MCF 10A (cell line): ENCODE results near the gene SH3YL1. TPM values are rescaled to one million over a fixed set of nuclear protein-coding genes. Genes with fewer than 3 reads are reported as not detected.

Source experiments
- BruUV-seq: library from RNA; stranded (reverse); fragments of 400-500 nt; replicated peaks from 2 replicates; lab custom pipeline; 2021; lab: Mats Ljungman, UMichigan
- CTCF ChIA-PET: fragments of 300-600 bp; sonication (Branson Sonifier 250); formaldehyde crosslinking; extraction: SDS; loops from one replicate; lab custom pipeline; 2021; ENCODE audit warnings: antibody characterized with exemption, inconsistent platforms; lab: Yijun Ruan, JAX
- POLR2A ChIA-PET: fragments of 300-600, 350-650 bp; sonication (Branson Sonifier 250); formaldehyde crosslinking; extraction: SDS; loops from one replicate; lab custom pipeline; 2020; ENCODE audit warnings: antibody characterized with exemption, inconsistent platforms; lab: Yijun Ruan, JAX
- DNase-seq: peaks from one replicate; pipeline ENCODE4 v3.0.0-alpha.2; 2018; ENCODE audit not compliant: unreplicated experiment
- H3K27ac Mint-ChIP-seq: one replicate; pipeline ENCODE4 v1.8.0; 2022; ENCODE audit warnings: mild to moderate bottlenecking, low read depth, mixed read lengths; ENCODE audit not compliant: unreplicated experiment
- H3K27me3 Mint-ChIP-seq: one replicate; pipeline ENCODE4 v1.8.0; 2022; ENCODE audit warnings: mixed read lengths; ENCODE audit not compliant: insufficient read depth, unreplicated experiment
- H3K36me3 Mint-ChIP-seq: one replicate; pipeline ENCODE4 v1.8.0; 2022; ENCODE audit warnings: mild to moderate bottlenecking, moderate library complexity, mixed read lengths; ENCODE audit not compliant: insufficient read depth, unreplicated experiment
- H3K4me1 Mint-ChIP-seq: one replicate; pipeline ENCODE4 v1.8.0; 2022; ENCODE audit warnings: mixed read lengths; ENCODE audit not compliant: insufficient read depth, unreplicated experiment
- H3K4me3 Mint-ChIP-seq: one replicate; pipeline ENCODE4 v1.8.0; 2022; ENCODE audit warnings: mild to moderate bottlenecking, moderate library complexity, mixed read lengths; ENCODE audit not compliant: unreplicated experiment
- H3K9me3 Mint-ChIP-seq: one replicate; pipeline ENCODE4 v1.8.0; 2022; ENCODE audit warnings: mixed read lengths; ENCODE audit not compliant: unreplicated experiment
- intact Hi-C: fragments of 100-400 bp; cut with micrococcal nuclease; formaldehyde crosslinking; loops from 2 replicates; pipeline ENCODE4 v1.14.1; 2022
- total RNA-seq: library from RNA; stranded (reverse); gene quantifications from 2 replicates; pipeline ENCODE4 v1.2.3, GENCODE V29; 2022
- TF ChIP-seq, protein P1 (sequence below): fragments of 200-600 bp; IDR thresholded peaks from one replicate; pipeline ENCODE4 v1.8.0; 2022; ENCODE audit warnings: antibody characterized with exemption, mild to moderate bottlenecking; ENCODE audit not compliant: unreplicated experiment

SH3YL1 gene
- total RNA-seq, 1 experiment from 2014 or later: 47.4 TPM

DNA sequence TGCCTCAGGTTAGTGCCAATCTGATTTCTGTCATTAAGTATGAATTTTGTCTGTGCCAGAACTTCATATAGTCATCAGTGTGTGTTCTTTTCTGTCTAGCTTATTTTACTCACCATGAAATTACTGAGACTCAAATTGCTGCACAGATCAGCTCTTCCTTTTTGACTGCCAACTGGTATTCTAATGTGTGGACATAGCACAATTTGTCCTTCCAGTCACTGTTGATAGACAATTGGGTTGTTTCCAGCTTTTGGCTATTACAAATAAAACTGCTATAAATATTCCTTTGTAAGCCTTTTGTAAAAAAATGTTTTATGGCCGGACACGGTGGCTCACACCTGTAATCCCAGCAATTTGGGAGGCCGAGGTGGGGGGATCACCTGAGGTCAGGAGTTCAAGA is 7.7 kb downstream of the SH3YL1 start:
- DNase-seq: no peak
- ChIA-PET CTCF (interaction anchor here (1.2 to 2.1 kb wide), 2 partner anchors 9 to 238 kb away, joined by 3 to 10 read pairs; no protein-coding TSS in a partner anchor), POLR2A (no interaction called here)
- no TSS peak for BruUV-seq
- intact Hi-C loops: no loop called here
- Mint-ChIP-seq H3K4me1 (no peaks in the 10 kb centered on the region), H3K4me3 (no peak overlapping the region), H3K9me3 (no peaks in the 10 kb centered on the region), H3K27me3 (no peaks in the 10 kb centered on the region), H3K27ac (no peak overlapping the region), H3K36me3 (peaks cover 11% of the 10 kb centered on the region)
- TF ChIP-seq, protein P1, sequence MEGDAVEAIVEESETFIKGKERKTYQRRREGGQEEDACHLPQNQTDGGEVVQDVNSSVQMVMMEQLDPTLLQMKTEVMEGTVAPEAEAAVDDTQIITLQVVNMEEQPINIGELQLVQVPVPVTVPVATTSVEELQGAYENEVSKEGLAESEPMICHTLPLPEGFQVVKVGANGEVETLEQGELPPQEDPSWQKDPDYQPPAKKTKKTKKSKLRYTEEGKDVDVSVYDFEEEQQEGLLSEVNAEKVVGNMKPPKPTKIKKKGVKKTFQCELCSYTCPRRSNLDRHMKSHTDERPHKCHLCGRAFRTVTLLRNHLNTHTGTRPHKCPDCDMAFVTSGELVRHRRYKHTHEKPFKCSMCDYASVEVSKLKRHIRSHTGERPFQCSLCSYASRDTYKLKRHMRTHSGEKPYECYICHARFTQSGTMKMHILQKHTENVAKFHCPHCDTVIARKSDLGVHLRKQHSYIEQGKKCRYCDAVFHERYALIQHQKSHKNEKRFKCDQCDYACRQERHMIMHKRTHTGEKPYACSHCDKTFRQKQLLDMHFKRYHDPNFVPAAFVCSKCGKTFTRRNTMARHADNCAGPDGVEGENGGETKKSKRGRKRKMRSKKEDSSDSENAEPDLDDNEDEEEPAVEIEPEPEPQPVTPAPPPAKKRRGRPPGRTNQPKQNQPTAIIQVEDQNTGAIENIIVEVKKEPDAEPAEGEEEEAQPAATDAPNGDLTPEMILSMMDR: no peak

DNA sequence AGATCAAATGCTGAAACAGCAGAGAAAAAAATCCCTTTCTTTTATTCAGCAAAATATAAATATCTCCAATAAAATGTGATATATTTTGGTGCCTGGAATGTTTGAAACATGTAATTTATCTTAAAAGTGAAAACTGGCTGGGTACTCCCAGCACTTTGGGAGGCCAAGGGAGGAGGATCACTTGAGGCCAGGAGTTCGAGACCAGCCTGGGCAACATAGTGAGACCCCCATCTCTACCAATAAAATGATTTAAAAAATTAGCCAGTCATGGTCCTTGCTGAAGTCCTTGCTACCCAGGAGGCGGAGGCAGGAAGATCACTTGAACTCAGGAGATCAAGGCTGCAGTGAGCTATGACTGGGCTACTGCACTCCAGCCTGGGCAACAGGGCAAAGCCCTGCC is 8.6 kb downstream of the SH3YL1 start:
- TF ChIP-seq, protein P1: no peak
- DNase-seq: no peak
- Mint-ChIP-seq H3K9me3 (no peaks in the 10 kb centered on the region), H3K36me3 (peaks cover 11% of the 10 kb centered on the region), H3K27me3 (no peaks in the 10 kb centered on the region), H3K27ac (no peak overlapping the region), H3K4me1 (no peaks in the 10 kb centered on the region), H3K4me3 (no peak overlapping the region)
- intact Hi-C loops: no loop called here
- no TSS peak for BruUV-seq
- POLR2A ChIA-PET: no interaction called here
- CTCF ChIA-PET: interaction anchor here (0.6 to 2.1 kb wide), 4 partner anchors 8 to 374 kb away, joined by 3 to 10 read pairs (median 3); no protein-coding TSS in a partner anchor

DNA sequence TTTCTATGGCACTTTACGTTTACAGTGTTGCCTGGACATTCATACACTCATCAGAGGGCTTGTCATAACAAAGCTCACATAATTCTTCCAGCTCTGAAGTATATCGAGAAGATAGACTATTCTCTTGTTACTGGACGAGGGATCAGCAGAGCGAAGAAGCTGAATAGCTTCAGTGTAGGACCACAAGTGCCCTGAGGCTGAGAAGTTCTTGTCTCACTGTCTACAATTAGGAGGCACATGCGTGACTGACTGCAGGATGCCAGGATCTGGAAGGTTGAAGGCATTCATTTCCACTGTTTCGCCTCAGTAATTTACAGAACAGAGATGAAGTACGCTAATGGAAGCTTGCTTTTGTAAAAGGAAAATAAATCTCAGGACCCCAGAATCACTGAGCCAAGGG is 9.6 kb downstream of the SH3YL1 start:
- no peaks in the 10 kb centered on the region for H3K27me3 Mint-ChIP-seq
- no peak overlapping the region for H3K27ac Mint-ChIP-seq
- no peaks in the 10 kb centered on the region for H3K9me3 Mint-ChIP-seq
- no TSS peak for BruUV-seq
- POLR2A ChIA-PET: interaction anchor here (0.6 kb wide), 1 partner anchor 108 kb away, joined by 3 read pairs; no protein-coding TSS in a partner anchor
- TF ChIP-seq, protein P1: no peak
- CTCF ChIA-PET: no interaction called here
- H3K36me3 Mint-ChIP-seq: peaks cover 15% of the 10 kb centered on the region
- no peak for DNase-seq
- H3K4me1 Mint-ChIP-seq: no peaks in the 10 kb centered on the region
- intact Hi-C loops: no loop called here
- no peak overlapping the region for H3K4me3 Mint-ChIP-seq

DNA sequence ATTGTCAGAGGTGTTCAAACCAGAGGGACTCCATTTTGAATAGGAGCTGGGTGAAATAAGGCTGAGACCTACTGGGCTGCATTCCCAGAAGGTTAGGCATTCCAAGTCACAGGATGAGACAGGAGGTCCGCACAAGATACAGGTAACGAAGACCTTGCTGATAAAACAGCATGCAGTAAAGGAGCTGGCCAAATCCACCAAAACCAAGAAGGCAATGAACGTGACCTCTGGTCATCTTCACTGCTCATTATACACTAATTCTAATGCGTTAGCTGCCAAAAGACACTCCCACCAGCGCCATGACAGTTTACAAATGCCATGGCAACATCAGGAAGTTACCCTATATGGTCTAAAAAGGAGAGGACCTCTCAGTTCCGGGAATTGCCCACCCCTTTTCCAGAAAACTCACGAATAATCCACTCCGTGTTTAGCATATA is 10.6 kb downstream of the SH3YL1 start:
- no TSS peak for BruUV-seq
- ChIA-PET CTCF (no interaction called here), POLR2A (no interaction called here)
- H3K9me3 Mint-ChIP-seq: no peaks in the 10 kb centered on the region
- no peak for DNase-seq
- H3K36me3 Mint-ChIP-seq: peaks cover 18% of the 10 kb centered on the region
- TF ChIP-seq, protein P1: no peak
- no peaks in the 10 kb centered on the region for H3K4me1 Mint-ChIP-seq
- H3K27ac Mint-ChIP-seq: no peak overlapping the region
- intact Hi-C loops: no loop called here
- no peaks in the 10 kb centered on the region for H3K27me3 Mint-ChIP-seq
- no peak overlapping the region for H3K4me3 Mint-ChIP-seq
